Endometrial microvascular endothelial cells (primary cell): ENCODE measurements around the gene COL1A2. TPM values are rescaled to one million over a fixed set of nuclear protein-coding genes. Genes with fewer than 3 reads are reported as not detected.

Experiments
- in situ Hi-C: cut with HindIII; loops from 2 replicates; pipeline ENCODE4 v1.10.0; 2017; ENCODE audit warnings: low sequenced_read_pairs, low pct_unique_long_range_greater_than_20kb; ENCODE audit errors: inconsistent ontology term
- total RNA-seq: library from RNA; depleted of rRNA; stranded (reverse); fragments of >200 nt; gene quantifications from one replicate; pipeline ENCODE4 v1.2.3, GENCODE V29; 2015; ENCODE audit errors: inconsistent ontology term

The COL1A2 gene
- total RNA-seq, 1 donor from 2014 or later = 73.4 TPM

DNA sequence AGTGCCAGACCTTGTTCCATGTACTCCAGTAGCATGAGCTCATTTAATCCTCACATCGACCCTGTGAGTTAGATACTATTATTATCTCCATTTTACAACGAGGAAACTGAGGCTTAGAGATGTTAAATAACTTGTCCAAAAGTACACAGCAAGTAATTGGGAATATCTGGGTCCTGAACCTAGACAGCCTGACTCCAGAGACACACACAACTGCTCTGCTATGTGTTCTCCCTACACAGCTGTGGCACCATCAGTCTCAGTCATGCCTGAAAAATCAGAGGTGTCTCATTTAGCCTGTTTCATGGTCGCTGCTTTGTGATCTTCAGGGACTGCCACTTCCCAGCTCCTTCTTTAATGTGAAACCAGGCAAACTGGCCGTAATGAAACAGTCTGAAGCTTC, 56.5 kb downstream of the COL1A2 start:
- in situ Hi-C loops = no loop called here

DNA sequence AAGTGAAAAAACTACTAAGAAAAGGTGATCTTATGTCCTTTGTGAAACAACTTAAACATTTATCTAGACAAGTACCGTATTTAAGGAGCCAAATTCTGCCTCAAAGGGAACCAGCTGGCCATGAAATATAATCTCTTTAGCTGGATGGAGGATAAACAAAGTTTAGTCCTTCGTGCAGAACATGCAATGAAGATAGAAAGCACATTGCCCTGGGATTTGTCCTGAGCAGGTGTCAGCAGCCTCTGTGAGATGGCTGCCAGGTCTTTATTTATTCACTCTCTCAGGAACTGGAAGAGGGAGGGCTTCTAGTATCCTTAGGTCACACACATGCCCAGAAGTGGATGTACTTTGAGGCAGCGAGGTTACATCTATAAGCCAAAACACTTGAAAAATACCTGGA, 57.5 kb downstream of the COL1A2 start:
- in situ Hi-C loops = no loop called here

DNA sequence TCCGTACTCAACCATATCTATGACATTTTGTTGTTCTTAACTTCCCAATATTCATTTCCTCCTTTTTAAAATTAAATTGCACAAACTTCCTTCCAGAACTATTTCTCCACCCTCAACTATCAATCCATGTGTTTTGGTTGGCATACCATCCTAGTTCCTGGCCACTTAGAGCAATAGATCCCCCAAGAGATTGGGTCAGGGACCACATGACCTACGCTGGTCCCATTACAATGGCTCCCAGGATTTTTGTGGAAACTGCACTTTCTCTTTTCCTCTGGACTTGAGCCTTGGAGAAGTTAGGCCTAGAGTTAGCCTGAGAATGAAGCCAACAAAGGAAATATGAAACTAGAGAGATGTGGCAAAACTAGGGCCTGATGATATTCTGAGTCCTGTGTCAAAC, 59.2 kb downstream of the COL1A2 start:
- in situ Hi-C loops = no loop called here

DNA sequence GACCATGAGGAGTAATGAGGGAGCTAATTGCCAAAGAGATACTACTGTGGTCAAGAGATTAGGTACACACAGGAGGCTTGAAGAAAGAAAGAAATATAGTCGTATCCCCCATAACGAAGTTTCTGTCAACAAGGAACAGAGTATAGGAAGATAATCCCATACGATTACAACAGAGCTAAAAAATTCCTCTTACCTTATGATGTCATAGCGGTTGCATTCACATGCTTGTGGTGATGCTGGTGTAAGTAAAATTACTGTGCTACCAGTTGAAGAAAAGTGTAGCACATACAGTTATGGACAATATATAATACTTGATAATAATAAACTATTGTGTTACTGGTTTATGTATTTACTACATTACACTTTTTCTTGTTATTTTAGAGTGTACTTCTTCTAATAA, 63.3 kb downstream of the COL1A2 start:
- in situ Hi-C loops = no loop called here

DNA sequence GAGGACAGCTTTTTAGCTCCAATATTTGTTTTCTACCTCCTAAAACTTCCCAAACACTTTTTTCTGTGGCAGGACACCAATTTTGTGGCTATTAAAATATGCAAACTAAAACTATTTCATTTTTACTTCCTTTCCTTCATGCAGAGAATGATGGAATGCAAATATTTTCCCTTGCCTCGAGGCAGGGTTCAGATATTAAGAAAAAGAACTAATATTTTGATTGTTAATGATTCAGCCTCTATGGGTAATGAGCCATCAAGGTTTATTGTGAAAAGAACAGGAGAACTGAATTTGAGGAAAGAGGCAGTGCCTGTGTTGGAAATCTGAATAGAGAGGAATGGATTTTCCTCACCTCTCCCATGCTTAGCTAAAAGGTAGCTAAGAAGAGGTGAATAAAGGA, 71.8 kb downstream of the COL1A2 start:
- in situ Hi-C loops = no loop called here

DNA sequence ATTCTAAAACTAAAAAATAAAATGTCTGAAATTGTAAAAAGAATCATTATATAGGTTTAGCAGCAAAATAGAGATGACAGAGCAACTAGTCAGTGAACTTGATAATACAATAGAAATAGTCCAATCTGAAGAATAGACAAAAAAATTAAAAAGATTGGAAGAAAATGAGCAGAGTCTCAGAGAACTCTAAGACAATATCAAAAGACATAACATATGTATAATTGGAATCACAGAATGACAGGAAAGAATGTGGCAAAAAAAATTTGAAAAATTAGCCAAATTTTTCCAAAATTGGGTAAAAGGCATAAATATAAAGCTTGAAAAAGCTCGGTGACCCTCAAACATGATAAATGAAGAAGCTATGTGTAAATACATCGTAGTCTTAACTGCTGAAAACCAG, 76.9 kb downstream of the COL1A2 start:
- in situ Hi-C loops = no loop called here

DNA sequence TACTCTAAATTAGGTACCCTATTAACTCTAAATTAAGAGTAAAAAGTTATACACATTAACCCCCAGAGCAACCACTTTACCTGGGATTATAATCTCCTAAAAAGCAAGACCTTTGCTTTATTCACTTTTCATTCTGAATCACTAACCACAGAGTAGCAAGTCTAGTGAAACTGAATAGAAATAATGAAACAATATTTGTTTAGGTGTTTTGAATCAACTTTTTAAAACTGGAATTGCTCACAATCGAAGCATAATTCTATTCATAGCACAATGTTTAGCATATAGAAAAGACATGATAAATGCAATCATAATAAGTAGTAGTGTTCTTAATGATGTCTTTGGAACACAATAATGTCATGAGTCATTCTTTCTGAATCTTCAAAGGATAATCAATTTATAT, 77.9 kb downstream of the COL1A2 start:
- in situ Hi-C loops = no loop called here

DNA sequence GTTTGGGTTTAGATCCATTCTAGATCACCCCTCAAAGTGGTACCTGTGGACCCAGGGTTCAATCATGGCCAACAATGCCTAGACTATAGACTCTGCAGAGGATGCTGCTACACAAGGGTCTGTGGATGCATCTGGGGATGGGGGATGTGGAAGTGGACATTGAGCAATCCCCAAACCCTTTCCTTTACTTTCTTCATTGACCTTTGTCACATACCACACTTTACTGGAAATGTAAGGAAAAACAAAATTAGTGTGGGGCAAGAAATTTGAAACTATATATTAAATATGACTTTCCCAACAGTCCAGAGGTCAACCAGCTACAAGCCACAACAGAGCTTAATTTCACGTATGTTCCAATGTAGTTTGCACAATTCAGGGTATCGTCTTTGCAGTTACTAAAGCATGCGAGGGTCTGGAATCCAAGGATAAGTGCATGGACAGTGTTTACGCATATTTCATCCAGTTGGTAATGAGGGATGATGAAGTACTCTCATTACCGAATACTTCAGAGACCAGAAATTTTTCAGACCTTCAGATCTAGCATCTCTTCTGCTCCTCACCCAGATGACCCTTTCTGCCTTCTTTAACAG, 81.7 kb downstream of the COL1A2 start:
- in situ Hi-C loops = no loop called here

DNA sequence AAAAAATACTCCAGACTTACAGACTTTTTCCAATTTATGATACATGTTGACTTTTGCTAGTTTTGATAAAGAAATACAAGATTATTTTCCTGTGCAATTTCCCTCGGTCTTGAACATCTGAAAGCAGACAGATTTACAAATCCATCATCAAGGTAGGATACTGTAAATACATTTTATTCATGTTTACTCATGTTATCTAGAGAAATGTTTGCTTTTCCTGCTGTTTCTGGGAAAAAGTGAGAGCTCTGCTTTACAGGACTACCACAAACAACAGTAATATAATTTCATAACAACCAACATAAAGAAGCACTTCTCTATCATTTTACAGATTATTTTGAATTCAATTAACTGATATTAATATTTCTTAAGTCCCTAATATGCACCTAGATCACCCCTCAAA, 83.2 kb downstream of the COL1A2 start:
- in situ Hi-C loops = no loop called here

DNA sequence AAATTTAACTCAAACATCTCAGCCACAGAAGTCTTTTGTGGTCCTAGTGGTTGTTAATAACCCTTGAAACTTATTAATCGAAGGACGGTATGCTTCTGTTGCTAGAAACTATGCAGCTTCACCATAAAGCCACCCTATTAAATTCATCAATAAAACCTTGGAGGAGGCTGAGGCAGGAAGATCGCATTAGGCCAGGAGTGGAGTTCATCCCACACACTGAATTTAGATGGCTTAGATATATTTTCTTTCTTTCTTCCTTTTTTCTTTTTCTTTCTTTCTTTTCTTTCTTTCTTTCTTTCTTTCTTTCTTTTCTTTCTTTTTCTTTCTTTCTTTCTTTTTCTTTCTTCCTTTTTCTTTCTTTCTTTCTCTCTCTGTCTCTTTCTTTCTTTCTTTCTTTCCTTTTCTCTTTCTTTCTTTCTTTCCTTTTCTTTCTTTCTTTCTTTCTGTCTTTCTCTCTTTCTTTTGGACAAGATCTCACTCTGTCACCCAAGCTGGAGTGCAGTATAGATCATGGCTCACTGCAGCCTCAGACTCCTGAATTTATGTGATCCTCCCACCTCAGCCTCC, 84.0 kb downstream of the COL1A2 start:
- in situ Hi-C loops = no loop called here

Other genes with a start within 250 kb of the COL1A2 start
- 5.1 TPM for gene CASD1, start 114.9 kb downstream of the COL1A2 start, total RNA-seq